ENCODE data around the gene UGGT2. TPM values are rescaled to one million over a fixed set of nuclear protein-coding genes. Genes with fewer than 3 reads are reported as not detected.

UGGT2 gene
- total RNA-seq, 1 donor from 2014 or later = 17.4 TPM

- no peak for DNase-seq (ENCODE audit: low read depth)
- H3K4me3 ChIP-seq (ENCODE audit: low read depth, low read length) = no peak overlapping the region
- no peak for TF ChIP-seq CTCF (conservative IDR thresholded peaks at IDR 0.05; ENCODE audit: low read depth, low read length)
Observed at GRCh38 chr13:96029002-96029401, 24.2 kb downstream of the UGGT2 start.

- DNase-seq (ENCODE audit: low read depth) = no peak
- no peak overlapping the region for H3K4me3 ChIP-seq (ENCODE audit: low read depth, low read length)
- no peak for TF ChIP-seq CTCF (conservative IDR thresholded peaks at IDR 0.05; ENCODE audit: low read depth, low read length)
Observed at GRCh38 chr13:96027496-96027895, 25.7 kb downstream of the UGGT2 start.

- TF ChIP-seq CTCF (conservative IDR thresholded peaks at IDR 0.05; ENCODE audit: low read depth, low read length) = no peak
- H3K4me3 ChIP-seq (ENCODE audit: low read depth, low read length) = no peak overlapping the region
- no peak for DNase-seq (ENCODE audit: low read depth)
Observed at GRCh38 chr13:96025283-96025682, 27.9 kb downstream of the UGGT2 start.

- TF ChIP-seq CTCF (conservative IDR thresholded peaks at IDR 0.05; ENCODE audit: low read depth, low read length) = no peak
- no peak for DNase-seq (ENCODE audit: low read depth)
Observed at GRCh38 chr13:96020931-96021330, 32.3 kb downstream of the UGGT2 start.

GRCh38 chr13:96020155-96020575, 33.0 kb downstream of the UGGT2 start:
- peak; percentile 45 for DNase-seq (ENCODE audit: low read depth)
- H3K4me3 ChIP-seq (ENCODE audit: low read depth, low read length) = no peak overlapping the region
- peak; percentile 85 for TF ChIP-seq CTCF (conservative IDR thresholded peaks at IDR 0.05; ENCODE audit: low read depth, low read length)

More at GRCh38 chr13:96020931-96021330, 32.3 kb downstream of the UGGT2 start:
- H3K4me3 ChIP-seq (ENCODE audit: low read depth, low read length) = no peak overlapping the region

GRCh38 chr13:96018135-96018534, 35.1 kb downstream of the UGGT2 start:
- no peak overlapping the region for H3K4me3 ChIP-seq (ENCODE audit: low read depth, low read length)
- no peak for TF ChIP-seq CTCF (conservative IDR thresholded peaks at IDR 0.05; ENCODE audit: low read depth, low read length)
- no peak for DNase-seq (ENCODE audit: low read depth)

GRCh38 chr13:96011291-96011872, 41.8 kb downstream of the UGGT2 start:
- no peak for DNase-seq (ENCODE audit: low read depth)

More at GRCh38 chr13:96011291-96011872, 41.8 kb downstream of the UGGT2 start:
- TF ChIP-seq CTCF (conservative IDR thresholded peaks at IDR 0.05; ENCODE audit: low read depth, low read length) = no peak
- no peak overlapping the region for H3K4me3 ChIP-seq (ENCODE audit: low read depth, low read length)
